Neural crest cell (in vitro differentiated cells): ENCODE data around the gene LMNTD1. TPM values are rescaled to one million over a fixed set of nuclear protein-coding genes. Genes with fewer than 3 reads are reported as not detected.

Experiments
- DNase-seq: peaks from one replicate; pipeline ENCODE4 v3.0.0; 2021; ENCODE audit warnings: low read depth, mixed read lengths, low spot score
- H3K27ac Mint-ChIP-seq: one replicate; pipeline ENCODE4 v1.8.0; 2021; ENCODE audit warnings: mild to moderate bottlenecking, mixed read lengths; ENCODE audit not compliant: unreplicated experiment
- H3K27me3 Mint-ChIP-seq: 2 replicates; pipeline ENCODE4 v1.8.0; 2021; ENCODE audit warnings: low read depth, mild to moderate bottlenecking, mixed read lengths
- H3K36me3 Mint-ChIP-seq: 2 replicates; pipeline ENCODE4 v1.8.0; 2021; ENCODE audit warnings: low read depth, mild to moderate bottlenecking, mixed read lengths
- H3K4me1 Mint-ChIP-seq: 2 replicates; pipeline ENCODE4 v1.8.0; 2021; ENCODE audit warnings: mixed read lengths
- H3K4me3 Mint-ChIP-seq: one replicate; pipeline ENCODE4 v1.8.0; 2021; ENCODE audit warnings: mild to moderate bottlenecking, mixed read lengths
- H3K9me3 Mint-ChIP-seq: 2 replicates; pipeline ENCODE4 v1.8.0; 2021; ENCODE audit warnings: mixed read lengths
- CTCF ChIP-seq: fragments of 200-600 bp; sonication (generic); conservative IDR thresholded peaks from 2 replicates; pipeline ENCODE4 v1.5.0; 2021; ENCODE audit warnings: antibody characterized with exemption, mild to moderate bottlenecking
- total RNA-seq: library from RNA; stranded (reverse); gene quantifications from 2 replicates; pipeline ENCODE4 v1.2.1, GENCODE V29; 2021

The LMNTD1 gene
- total RNA-seq, 1 donor from 2014 or later = not detected

GRCh38 chr12:25590011-25590721 is 37.1 kb upstream of the LMNTD1 start:
- Mint-ChIP-seq H3K9me3 (peaks cover 3% of the 10 kb centered on the region), H3K4me3 (no peak overlapping the region)

GRCh38 chr12:25587346-25587745 is 34.3 kb upstream of the LMNTD1 start:
- DNase-seq = no peak
- Mint-ChIP-seq H3K27me3 (no peaks in the 10 kb centered on the region), H3K4me3 (no peak overlapping the region), H3K9me3 (peaks cover 3% of the 10 kb centered on the region), H3K27ac (no peak overlapping the region), H3K4me1 (no peaks in the 10 kb centered on the region), H3K36me3 (peaks cover 2% of the 10 kb centered on the region)
- TF ChIP-seq CTCF = no peak

More at GRCh38 chr12:25590011-25590721, 37.1 kb upstream of the LMNTD1 start:
- H3K27ac Mint-ChIP-seq = no peak overlapping the region
- H3K4me1 Mint-ChIP-seq = no peaks in the 10 kb centered on the region
- DNase-seq = no peak
- TF ChIP-seq CTCF = no peak
- peaks cover 2% of the 10 kb centered on the region for H3K36me3 Mint-ChIP-seq
- H3K27me3 Mint-ChIP-seq = no peaks in the 10 kb centered on the region

- Mint-ChIP-seq H3K27me3 (no peaks in the 10 kb centered on the region), H3K36me3 (peaks cover 2% of the 10 kb centered on the region), H3K27ac (no peak overlapping the region), H3K9me3 (peaks cover 3% of the 10 kb centered on the region), H3K4me3 (no peak overlapping the region), H3K4me1 (no peaks in the 10 kb centered on the region)
- DNase-seq = no peak
- no peak for TF ChIP-seq CTCF
Measured at GRCh38 chr12:25585662-25586061, 32.6 kb upstream of the LMNTD1 start.

- no peak for TF ChIP-seq CTCF
- H3K9me3 Mint-ChIP-seq = peaks cover 3% of the 10 kb centered on the region
- H3K36me3 Mint-ChIP-seq = peaks cover 2% of the 10 kb centered on the region
- H3K4me3 Mint-ChIP-seq = no peak overlapping the region
- H3K27me3 Mint-ChIP-seq = no peaks in the 10 kb centered on the region
- H3K27ac Mint-ChIP-seq = no peak overlapping the region
- H3K4me1 Mint-ChIP-seq = no peaks in the 10 kb centered on the region
- DNase-seq = no peak
Measured at GRCh38 chr12:25585021-25585523, 32.0 kb upstream of the LMNTD1 start.

- H3K36me3 Mint-ChIP-seq = peaks cover 2% of the 10 kb centered on the region
- H3K4me1 Mint-ChIP-seq = no peaks in the 10 kb centered on the region
- no peak for DNase-seq
- TF ChIP-seq CTCF = no peak
- H3K27ac Mint-ChIP-seq = no peak overlapping the region
- no peaks in the 10 kb centered on the region for H3K27me3 Mint-ChIP-seq
- H3K9me3 Mint-ChIP-seq = peaks cover 3% of the 10 kb centered on the region
- no peak overlapping the region for H3K4me3 Mint-ChIP-seq
Measured at GRCh38 chr12:25584596-25584995, 31.5 kb upstream of the LMNTD1 start.
